Stimulated activated CD4-positive, alpha-beta T cell treated with anti-CD3 and anti-CD28 coated beads, Interleukin-4, amount 100 ng/mL, for 24 hours (primary cell): Measurements from ENCODE around the gene COX6B1.
A peak's percentile ranks its signal among the peaks of the same experiment; 100 is the strongest.
"Not testable (repeated sequence)": the region's sequence is repeated elsewhere in the genome, so short reads cannot be mapped to it uniquely, and the experiment has no call there.

Experiments used
- DNase-seq: peaks from one replicate; pipeline ENCODE4 v3.0.0-alpha.2; 2020

Gene COX6B1, protein sequence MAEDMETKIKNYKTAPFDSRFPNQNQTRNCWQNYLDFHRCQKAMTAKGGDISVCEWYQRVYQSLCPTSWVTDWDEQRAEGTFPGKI

DNA sequence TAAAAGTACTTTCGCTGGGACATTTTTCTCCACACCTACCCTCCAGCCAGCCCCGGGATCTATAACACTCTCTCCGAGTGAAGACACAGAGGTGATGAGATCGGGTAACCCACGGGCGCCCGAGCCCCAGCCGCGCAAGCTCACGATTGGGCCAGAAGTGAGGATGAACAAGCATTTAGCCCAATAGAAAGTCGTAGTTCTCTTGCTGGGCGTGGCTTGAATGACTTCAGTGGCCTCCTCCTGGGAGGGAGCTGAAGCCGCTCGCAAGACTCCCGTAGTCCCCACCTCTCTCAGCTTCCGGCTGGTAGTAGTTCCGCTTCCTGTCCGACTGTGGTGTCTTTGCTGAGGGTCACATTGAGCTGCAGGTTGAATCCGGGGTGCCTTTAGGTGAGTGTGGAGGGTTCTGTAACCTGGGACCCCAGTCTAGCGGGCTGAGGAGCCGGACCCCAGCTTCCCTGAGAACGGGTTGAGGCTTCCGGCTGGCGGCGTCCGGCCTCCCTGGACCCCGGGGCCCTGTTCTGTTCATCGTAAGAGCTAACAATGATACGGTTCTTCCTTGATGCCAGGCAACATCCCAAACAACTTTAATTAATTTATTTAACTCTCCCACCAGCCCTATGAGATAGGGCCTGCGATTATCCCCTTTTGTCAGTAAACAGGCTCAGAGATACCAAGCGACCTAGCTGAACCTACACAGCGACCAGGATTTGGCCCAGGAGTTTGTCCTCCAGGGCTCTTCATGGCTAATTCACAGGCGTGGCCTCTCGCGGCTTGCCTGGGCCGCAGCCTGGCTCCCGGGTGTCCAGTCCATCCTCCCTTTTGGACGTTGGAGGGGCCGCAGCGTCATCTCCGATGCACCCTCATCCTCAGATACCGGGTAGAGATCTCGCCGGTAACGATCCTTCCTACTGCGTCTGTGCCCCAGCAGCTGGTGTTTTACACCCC, at the start of gene COX6B1:
TSS of gene COX6B1 (plus strand) at position 307 of the 945 bp plus-strand sequence. CDS start 2,921 bp downstream, outside the sequence.
- DNase-seq: peak; percentile 95

DNA sequence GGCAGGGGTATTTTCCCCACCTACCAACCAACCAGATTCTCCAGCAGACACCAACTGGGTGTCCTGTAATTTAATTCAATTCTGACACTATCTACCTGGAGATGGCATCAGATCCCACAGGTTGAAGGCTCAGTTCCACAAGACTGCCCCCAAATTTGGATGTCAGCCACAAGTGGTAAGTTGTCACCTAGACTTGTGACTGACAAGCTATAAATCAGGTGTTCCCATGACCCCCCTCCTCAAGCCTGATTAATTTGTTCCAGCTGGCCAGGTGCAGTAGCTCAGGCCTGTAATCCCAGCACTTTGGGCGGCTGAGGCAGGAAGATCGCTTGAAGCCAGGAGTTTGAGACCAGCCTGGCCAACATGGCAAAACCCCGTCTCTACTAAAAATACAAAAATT, 46.2 kb upstream of the COX6B1 start:
- no peak for DNase-seq

DNA sequence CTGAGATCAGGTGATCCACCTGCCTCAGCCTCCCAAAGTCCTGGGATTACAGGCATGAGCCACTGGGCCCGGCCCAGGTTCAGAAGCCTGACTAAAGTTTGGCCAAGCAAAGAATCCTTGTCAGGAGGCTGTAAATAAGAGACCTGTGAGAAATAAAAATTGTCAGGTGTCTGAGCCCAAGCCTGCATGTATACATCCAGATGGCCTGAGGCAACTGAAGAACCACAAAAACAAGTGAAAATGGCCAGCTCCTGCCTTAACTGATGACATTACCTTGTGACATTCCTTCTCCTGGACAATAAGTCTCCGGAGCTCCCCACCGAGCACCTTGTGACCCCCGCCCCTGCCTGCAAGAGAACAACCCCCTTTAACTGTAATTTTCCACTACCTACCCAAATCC, 43.7 kb upstream of the COX6B1 start:
- DNase-seq: not testable (repeated sequence)

GRCh38 chr19:35607170-35607569, 41.0 kb upstream of the COX6B1 start:
- DNase-seq: not testable (repeated sequence)

DNA sequence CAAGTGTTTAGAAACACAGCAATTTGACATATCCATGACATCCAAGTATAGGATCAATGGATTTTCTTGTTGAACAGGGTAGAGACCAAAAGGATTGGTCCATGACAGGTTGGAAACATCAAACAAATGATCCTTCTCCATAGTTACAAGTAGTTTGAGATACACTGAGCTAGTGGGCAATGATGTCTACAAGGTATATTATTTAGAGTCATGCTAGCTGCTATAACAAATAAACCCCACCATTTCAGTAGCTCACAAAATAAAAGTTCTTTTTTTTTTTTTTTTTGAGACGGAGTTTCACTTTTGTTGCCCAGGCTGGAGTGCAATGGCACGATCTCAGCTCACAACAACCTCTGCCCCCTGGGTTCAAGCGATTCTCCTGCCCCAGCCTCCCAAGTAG, 40.5 kb upstream of the COX6B1 start:
- no peak for DNase-seq

GRCh38 chr19:35608251-35608650, 39.9 kb upstream of the COX6B1 start:
- DNase-seq: no peak

DNA sequence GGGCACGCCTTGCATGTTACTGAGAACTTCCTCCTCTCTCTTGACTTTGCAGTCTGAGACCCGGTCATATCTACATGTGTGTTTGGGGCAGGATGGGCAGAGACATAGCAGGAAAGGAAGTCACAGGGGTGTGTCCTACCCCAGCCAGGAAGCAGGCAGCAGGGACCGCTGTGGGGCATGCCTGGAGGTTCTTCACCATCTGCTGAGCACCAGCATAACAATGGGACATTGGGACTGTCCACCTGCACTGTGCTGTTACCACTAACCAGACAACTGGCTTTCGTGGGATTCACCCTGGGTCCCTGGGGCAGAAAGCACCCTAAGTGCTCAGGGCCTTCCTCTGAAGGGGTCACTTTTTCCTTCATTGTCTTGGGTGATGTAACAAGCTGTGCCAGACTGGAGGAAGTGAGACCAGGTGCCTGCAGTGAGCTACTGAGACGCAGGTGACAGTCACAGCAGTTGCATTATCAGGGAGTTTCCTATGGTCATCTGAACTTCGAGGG, 38.2 kb upstream of the COX6B1 start:
- DNase-seq: peak; percentile 15

- no peak for DNase-seq
These were observed 35.9 kb upstream of the COX6B1 start for GRCh38 chr19:35612224-35612558.

- peak; percentile 94 for DNase-seq
These were observed 35.4 kb upstream of the COX6B1 start, which contains the start of gene HAUS5 for GRCh38 chr19:35612559-35613321. HAUS5 (plus strand) TSS chr19:35612735; CDS start chr19:35612795, 60 bp downstream.

DNA sequence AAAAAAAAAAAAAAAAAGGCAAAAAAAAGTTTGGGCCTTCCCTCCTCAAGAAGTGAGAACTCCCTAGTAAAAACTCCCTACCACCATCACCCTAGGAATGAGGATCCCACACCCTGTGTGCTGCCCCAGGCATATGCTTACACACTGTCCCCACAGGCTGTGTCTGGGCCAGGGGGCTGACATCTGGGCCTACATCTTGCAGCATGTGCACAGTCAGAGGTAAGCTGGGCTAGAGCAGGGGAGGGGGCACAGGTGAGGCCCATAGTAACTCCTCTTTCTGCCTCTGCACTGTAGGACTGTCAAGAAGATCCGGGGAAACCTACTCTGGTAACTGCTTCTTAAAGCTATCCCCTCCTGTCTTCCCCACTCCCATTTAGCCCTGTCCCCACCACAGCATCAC, 34.5 kb upstream of the COX6B1 start:
- no peak for DNase-seq

DNA sequence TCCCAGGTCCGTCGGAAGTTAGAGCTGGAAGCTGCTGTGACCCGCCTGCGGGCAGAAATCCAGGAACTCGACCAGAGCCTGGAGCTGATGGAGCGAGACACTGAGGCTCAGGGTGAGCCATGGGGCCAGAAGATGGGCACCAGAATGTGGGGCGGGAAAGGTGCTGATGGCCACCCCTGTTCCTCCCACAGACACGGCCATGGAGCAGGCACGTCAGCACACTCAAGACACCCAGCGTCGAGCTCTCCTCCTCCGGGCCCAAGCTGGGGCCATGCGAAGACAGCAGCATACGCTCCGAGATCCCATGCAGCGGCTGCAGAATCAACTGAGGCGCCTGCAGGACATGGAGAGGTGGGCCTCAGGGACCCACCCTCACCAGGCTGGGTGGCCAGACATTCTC, 33.1 kb upstream of the COX6B1 start:
- DNase-seq: no peak

- no peak for DNase-seq
These were observed 29.3 kb upstream of the COX6B1 start for GRCh38 chr19:35618857-35619256.

DNA sequence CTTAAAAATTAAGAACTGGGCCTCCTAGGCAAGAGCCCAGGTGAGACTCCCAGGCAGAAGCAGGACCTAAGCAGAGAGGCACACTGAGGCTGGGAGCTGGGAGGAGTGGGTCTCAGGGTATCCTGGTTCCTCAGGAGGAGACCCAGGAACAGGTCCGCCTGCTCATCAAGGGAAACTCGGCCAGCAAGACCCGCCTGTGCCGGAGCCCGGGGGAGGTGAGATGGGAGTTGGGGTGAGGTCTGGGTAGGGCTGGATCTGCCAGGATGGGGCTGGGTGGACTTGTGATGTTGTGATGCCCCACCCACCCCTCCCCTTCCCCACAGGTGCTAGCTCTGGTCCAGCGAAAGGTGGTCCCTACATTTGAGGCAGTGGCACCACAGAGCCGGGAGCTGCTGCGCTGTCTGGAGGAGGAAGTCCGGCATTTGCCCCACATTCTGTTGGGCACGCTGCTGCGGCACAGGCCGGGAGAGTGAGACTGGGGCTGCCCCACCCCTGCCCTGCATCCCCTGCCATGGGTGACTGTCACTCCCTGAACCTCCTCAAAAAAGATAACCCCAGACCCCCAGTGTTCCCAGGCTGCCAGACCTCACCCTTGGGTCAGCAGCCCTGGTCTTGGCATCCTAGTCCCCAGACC, 28.7 kb upstream of the COX6B1 start:
- DNase-seq: no peak

- DNase-seq: no peak
These were observed 28.1 kb upstream of the COX6B1 start for GRCh38 chr19:35620001-35620400.

DNA sequence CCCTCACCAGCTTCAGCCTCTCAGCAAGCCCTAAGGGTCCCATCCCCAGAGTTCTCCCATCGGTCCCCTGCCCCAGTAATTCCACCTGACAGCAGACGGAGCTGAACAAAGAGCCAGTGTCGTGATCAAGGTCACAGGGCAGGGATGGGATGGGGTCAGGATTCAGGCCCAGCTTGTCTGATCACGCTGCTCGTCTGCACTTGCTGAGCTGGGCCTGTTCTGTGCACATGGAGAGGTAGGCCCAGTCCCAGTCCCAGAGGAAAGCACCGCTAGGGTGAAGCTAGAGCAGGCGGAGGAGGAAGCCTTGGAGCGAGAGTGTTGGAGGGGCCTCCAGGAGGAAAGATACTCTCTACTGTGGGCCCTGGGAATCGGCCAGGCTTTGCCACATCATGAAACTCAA, 26.4 kb upstream of the COX6B1 start:
- no peak for DNase-seq

GRCh38 chr19:35622750-35623149, 25.4 kb upstream of the COX6B1 start:
- DNase-seq: no peak

GRCh38 chr19:35623327-35624010, 24.7 kb upstream of the COX6B1 start:
- no peak for DNase-seq

DNA sequence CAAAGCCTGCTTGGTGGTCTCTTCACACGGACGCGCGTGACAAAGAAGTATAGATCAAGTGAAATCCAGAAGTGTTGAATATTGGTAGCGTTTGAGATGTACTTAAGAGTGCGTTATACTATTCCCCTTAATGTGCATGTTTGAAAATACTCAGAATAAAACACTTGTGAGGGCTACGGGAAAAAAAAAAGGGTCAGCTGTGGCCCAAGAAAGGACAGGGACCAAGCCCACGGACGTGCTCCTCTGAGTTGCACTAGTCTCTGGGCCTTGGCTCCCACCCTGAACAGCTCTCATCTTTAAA, 19.9 kb upstream of the COX6B1 start:
- DNase-seq: no peak

- DNase-seq: peak; percentile 97
These were observed 19.4 kb upstream of the COX6B1 start, which contains the start of gene RBM42 for GRCh38 chr19:35628565-35629331. RBM42 (plus strand) TSS chr19:35629036; CDS start chr19:35629154, 118 bp downstream.

DNA sequence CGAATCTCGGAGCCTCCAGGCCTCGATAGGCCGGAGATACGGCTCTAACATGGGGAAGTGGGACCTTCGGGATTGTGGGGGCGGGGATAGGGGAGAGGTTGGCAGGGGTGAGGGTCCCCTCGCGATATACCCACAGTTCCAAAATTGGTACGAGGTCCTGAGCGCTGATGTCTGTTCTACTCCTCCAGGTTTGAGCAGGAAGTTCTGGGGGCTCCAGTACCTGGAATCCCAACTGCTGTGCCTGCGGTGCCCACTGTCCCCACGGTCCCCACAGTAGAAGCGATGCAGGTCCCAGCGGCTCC, 18.8 kb upstream of the COX6B1 start:
- no peak for DNase-seq

GRCh38 chr19:35633727-35634440, 14.2 kb upstream of the COX6B1 start:
- DNase-seq: no peak
